GM21619 (cell line): ENCODE data around the gene INHBC.
"Not testable (repeated sequence)": the region's sequence is repeated elsewhere in the genome, so short reads cannot be mapped to it uniquely, and the experiment has no call there.

Experiments
- ATAC-seq: cut with Tn5 transposase; IDR thresholded peaks from one replicate; pipeline ENCODE4 v1.9.1; 2021; ENCODE audit not compliant: unreplicated experiment

INHBC gene, protein sequence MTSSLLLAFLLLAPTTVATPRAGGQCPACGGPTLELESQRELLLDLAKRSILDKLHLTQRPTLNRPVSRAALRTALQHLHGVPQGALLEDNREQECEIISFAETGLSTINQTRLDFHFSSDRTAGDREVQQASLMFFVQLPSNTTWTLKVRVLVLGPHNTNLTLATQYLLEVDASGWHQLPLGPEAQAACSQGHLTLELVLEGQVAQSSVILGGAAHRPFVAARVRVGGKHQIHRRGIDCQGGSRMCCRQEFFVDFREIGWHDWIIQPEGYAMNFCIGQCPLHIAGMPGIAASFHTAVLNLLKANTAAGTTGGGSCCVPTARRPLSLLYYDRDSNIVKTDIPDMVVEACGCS

DNA sequence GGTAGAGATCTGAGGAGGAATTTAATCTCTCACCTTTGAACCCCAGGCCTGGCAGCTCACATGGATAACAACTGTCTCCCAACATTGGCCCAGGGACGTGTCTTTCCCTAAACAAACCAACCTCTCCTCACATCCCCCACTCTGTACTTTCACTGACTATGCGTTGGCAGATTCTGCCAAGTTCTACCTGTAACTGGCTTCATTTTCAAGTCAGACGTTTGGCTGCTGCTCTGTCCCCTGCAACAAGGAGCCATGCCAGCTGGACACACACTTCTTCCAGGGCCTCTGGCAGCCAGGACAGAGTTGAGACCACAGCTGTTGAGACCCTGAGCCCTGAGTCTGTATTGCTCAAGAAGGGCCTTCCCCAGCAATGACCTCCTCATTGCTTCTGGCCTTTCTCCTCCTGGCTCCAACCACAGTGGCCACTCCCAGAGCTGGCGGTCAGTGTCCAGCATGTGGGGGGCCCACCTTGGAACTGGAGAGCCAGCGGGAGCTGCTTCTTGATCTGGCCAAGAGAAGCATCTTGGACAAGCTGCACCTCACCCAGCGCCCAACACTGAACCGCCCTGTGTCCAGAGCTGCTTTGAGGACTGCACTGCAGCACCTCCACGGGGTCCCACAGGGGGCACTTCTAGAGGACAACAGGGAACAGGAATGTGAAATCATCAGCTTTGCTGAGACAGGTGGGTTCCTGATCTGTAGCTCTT lies at the start of gene INHBC:
TSS of gene INHBC (plus strand) at position 268 of the 707 bp plus-strand sequence. CDS start at position 371, 103 bp downstream.
- ATAC-seq = no peak

DNA sequence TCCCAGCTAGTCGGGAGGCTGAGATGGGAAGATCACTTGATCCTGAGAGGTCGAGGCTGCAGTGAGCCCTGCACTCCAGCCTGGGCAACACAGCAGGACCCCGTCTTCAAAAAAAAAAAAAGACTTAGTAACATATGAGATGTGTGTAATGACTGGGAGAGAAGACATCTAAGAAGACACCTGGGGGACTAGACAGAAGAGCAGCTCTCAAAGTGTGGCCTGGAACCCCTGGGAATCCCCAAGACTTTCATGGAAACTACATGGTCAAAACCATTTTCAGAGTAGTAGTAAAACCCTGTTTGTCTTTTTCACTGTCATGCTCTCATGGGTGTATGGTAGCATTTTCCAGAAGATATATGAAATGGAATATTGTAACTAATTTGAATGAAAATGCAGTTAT lies 49.0 kb upstream of the INHBC start:
- ATAC-seq = no peak

DNA sequence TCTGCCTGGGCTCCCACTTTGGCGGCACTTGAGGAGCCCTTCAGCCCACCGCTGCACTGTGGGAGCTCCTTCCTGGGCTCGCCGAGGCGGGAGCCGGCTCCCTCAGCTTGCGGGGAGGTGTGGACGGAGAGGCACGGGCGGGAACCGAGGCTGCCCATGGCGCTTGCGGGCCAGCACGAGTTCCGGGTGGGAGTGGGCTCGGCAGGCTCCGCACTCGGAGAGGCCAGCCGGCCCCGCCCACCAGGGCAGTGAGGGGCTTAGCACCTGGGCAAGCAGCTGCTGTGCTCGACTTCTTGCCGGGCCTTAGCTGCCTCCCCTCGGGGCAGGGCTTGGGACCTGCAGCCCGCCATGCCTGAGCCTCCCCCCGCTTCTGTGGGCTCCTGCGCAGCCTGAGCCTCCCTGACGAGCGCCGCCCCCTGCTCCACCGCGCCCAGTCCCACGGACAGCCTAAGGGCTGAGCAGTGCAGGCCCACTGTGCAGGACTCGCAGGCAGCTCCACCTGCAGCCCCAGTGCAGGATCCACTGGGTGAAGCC lies 48.3 kb upstream of the INHBC start:
- no peak for ATAC-seq

DNA sequence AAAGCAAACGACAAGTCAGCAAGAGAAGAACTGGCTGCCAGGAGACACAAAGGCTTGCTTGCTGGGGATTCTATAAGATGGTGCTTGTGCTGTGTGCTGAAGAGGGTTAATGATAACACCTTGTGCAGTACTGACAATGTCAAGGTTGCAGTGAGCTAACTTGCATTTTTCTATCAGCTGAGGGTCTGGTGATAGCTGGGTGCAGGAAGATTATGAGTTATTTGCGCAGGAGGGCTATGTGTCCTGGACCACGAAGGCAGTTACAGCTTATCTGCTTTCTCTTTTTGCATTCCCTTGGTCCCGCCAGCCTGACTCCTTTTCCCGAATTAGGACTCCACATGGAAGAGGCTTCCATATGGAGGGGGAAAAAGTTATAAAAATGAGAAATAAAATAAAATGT lies 46.2 kb upstream of the INHBC start:
- ATAC-seq = no peak

DNA sequence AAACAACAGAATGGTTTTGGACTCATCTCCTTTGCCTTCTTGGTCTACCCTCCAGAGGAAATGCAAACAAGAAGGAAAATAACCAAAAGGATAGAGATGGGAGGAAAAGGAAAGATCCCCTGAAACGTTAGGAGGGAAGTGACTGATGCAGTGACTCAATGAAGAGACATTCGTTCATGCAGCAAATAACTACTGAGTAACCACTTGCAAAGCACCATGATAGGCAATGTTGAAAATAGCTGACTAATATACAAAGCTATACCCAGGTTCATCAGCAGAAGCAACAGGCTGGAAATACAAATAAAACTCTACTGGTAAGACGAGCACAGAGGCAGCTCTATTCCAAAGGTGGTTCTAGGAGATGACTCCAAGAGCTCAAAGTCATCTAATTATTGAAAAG lies 45.6 kb upstream of the INHBC start:
- ATAC-seq = no peak

DNA sequence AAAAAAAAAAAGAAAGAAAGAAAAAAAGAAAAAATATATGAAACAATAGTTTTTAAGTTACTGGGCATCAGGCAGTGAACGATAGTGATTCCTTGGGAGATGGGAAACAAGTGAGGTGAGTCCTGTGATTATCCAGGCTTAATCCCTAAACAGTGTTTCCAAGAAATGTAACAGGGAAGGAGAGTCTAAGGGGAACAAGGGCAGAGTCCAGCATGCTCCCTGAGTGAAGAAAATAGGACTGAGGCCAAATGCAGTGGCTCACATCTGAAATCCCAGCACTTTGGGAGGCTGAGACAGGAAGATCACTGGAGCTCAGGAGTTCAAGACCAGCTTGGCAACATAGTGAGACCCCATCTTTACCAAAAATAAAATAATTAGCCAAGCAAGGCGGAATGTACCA lies 44.4 kb upstream of the INHBC start:
- ATAC-seq = no peak

DNA sequence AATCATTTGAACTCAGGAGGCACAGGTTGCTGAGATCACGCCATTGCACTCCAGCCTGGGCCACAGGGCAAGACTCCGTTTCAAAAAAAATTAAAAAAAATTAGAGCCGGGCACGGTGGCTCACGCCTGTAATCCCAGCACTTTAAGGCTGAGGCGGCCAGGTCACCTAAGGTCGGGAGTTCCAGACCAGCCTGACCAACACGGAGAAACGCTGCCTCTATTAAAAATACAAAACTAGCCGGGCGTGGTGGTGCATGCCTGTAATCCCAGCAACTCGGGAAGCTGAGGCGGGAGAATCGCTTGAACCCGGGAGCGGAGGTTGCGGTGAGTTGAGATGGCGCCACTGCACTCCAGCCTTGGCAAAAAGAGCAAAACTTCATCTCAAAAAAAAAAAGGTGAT lies 39.5 kb upstream of the INHBC start:
- no peak for ATAC-seq

DNA sequence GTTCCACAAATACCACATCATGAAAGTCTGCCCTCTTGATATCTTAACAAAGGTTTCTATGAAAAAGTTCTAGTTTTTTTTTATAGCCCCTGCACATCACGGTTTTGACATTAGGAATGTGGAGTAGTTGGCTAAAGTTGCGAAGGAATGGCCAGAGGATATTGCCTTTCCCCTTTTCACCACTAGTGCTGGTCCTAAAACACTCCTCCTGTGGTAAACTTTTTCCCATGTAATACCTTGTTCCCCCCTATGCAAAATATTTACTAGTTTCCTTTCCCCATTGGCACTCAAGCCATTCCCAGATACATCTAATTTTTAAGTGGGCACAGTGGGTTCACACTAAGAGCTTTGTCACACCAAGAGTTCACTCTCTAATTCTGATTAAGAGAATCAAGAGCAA lies 37.1 kb upstream of the INHBC start:
- ATAC-seq = no peak

DNA sequence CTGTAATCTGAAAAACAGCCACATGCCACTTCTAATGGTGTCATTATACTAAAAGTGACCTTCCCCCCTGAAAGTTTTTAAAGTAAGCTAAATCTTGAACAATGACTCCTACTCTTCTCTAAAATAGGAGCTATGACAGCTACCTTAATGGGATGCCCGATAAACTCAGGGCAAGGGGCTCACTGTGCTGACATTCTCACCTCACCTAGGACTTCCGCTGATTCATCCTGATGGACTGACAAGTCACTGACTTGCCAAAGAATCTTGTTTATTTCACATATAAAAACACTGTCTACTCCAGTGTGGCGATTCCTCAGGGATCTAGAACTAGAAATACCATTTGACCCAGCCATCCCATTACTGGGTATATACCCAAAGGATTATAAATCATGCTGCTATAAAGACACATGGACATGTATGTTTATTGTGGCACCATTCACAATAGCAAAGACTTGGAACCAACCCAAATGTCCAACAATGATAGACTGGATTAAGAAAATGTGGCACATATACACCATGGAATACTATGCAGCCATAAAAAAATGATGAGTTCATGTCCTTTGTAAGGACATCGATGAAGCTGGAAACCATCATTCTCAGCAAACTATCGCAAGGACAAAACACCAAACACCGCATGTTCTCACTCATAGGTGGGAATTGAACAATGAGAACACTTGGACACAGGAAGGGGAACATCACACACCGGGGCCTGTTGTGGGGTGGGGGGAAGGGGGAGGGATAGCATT lies 34.7 kb upstream of the INHBC start:
- not testable (repeated sequence) for ATAC-seq

DNA sequence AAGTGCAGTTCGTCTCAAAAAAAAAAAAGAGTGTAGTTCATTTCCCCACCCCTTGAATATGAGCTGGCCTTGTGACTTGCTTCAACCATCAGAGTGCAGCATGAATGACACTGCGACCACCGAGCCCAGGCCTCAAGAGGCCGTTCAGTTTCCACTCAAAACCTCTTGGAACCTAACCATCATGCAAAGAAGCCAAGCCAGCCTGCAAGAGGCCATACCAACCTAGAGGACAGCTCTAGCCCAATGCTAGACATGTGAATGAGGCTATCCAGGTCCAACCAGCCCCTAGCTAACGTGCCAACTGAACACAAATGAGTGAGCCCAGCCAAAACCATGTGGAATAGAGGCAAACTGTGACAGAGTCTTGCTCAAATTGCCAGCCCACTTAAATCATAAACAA lies 33.4 kb upstream of the INHBC start:
- no peak for ATAC-seq

DNA sequence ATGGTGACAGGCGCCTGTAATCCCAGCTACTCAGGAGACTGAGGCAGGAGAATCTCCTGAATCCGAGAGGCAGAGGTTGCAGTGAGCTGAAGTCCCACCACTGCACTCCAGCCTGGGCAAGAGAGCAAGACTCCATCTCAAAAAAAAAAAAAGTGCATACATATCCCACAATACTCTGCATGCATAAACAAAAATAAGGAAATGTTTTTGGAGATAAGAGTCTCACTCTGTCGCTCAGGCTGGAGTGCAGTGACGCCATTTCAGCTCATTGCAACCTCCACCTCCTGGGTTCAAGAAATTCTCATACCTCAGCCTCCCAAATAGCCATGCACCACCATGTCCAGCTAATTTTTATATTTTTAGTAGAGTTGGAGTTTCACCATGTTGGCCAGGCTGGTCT lies 32.4 kb upstream of the INHBC start:
- not testable (repeated sequence) for ATAC-seq

DNA sequence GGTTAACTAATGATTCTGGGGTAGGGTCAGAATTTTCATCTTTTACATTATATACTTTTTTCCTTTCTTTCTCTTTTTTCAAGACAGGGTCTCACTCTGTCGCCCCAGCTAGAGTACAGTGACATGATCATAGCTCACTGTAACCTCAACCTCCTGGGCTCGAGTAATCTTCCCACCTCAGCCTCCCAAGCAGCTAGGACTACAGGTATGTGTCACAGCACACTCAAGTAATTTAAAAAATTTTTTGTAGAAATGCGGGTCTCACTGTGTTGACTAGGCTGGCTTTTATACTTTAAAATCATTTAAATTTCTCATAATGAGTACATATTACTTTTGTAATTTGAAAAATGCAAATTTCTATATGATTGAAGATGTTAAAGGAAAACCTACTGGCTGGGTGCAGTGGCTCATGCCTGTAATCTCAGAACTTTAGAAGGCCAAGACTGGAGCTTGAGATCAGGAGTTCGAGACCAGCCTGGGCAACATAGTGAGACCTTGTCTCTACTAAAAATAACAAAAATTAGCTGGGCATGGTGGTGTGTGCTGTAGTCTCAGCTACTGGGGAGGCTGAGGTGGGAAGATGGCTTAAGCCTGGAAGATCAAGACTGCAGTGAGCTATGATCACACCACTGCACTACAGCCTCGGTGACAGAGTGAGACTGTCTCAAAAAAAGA lies 29.5 kb upstream of the INHBC start:
- ATAC-seq = no peak

DNA sequence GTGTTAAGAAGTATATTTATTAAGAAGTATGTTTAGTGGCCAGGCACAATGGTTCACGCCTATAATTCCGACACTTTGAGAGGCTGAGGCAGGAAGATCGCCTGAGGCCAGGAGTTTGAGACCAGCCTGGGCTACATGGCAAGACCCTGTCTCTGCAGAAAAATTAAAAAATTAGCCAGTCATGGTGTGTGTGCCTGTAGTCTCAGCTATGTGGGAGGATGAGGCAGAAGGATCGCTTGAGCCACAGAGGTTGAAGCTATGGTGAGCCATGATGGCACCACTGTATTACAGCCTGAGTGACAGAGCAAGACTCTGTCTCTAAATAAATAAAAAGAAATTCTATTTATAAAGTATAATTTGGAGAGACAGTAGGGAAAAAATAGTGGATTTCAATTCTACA lies 24.1 kb upstream of the INHBC start:
- ATAC-seq = no peak

DNA sequence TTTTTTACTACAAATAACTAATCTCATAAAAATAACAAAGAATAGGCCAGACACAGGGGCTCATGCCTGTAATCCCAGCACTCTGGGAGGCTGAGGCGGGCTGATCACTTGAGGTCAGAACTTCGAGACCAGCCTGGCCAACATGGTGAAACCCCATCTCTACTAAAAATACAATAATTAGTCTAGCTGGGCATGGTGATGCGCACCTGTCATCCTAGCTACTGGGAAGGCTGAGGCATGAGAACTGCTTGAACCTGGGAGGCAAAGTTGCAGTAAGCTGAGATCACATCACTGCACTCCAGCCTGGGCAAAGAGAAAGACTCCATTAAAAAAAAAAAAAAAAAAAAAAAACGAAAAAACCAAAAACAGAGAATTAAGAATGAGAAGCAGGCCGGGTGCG lies 20.4 kb upstream of the INHBC start:
- not testable (repeated sequence) for ATAC-seq

DNA sequence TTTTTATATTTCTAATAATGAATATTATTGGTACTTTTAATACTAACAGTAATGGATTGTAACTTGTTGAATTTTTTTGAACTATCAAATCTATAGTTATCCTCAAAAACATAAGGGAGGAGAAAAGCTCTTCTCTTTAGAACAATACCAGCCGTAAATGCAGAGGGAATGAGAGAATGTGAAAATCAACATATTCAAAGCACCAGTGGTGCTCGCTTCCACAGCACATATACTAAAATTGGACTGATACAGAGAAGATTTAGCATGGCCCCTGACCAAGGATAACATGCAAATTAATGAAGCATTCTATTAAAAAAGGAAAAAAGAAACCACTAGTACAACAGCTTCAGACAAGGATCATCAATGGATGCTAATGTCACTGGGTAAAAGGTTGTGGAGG lies 19.5 kb upstream of the INHBC start:
- no peak for ATAC-seq

DNA sequence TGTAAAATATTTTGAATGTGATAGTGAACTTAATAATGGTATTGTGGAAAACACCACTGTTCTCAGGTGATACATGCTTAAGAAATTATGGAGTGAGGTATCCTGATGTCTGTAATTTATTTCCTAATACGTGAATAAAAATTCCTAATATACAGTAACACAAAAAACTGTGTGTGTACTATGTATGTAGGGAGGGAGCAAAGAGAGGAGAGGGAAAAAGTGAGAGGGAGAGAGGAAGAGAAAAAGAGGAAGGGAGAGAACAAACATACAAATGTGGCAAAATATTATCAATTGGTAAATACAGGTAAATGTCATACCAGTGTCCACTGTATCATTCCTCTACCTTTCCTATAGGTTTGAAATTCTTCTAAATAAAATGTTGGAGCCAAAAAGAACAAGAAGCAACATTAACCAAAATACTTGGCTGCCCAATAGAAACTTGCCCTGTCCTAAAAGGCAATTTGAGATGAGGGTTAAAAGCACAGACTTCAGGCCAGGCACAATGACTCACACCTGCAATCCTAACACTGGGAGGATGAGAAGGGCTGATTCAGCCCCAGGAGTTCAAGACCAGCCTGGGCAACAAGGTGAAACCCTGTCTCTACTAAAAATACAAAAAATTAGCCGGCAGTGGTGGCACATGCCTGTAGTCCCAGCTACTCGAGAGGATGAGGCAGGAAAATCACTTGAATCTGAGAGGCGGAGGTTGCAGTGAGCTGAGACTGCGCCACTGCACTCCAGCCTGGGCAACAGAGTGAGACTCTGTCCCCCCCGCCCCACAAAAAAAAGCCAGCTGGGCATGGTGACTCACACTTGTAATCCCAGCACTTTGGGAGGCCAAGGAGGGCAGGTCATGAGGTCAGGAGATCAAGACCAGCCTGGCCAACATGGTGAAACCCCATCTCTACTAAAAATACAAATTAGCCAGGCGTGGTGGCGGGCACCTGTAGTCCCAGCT lies 18.3 kb upstream of the INHBC start:
- no peak for ATAC-seq

DNA sequence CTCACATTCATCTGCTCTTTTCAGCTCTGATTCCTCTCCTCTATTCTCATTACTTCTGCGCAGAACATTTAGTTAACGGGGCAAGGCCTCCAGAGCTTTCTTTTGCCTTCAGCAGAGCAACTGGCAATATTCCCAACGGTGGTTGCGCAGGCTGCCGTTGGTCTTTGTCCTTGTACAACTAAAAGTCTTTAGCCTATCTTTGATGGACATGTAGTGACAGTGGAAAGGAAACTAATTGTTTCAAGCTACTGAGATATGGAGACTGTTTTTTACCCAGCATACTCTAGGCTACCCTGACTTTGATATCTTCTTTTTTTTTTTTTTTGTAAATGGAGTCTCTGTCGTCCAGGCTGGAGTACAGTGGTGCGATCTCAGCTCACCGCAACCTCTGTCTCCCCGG lies 16.3 kb upstream of the INHBC start:
- no peak for ATAC-seq

DNA sequence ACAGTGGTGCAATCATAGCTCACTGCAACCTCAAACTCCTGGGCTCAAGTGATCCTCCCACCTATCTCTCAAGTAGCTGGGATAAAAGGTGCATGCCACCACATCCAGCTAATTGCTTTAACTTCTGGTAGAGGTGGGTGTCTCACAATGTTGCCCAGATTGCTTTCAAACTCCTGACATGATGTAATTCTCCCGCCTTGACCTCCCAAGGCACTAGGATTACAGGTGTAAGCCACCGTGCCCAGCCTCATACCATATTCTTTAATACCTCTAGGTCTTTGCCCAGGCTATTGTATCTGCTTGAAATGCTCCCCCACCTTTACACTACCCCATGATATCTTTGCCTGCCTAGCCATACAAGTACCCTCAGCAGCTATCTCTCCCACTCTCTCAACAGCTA lies 15.1 kb upstream of the INHBC start:
- ATAC-seq = no peak

DNA sequence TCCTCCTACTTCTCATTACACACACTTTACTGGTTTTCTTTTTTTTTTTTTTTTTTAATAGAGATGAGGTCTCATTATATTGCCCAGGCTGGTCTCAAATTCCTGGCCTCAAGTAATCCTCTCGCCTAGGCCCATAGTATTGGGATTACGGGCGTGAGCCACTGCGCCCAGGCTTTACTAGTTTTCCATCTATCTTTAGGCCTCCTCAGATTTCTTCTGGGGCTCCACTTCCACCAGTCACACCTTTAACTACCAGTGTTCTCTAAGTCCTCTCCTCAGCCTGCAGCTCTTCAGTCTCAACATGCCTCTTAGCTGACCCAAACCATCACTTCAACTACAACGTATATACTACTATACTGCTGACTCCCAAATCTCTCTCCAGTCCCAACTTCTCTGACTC lies 14.1 kb upstream of the INHBC start:
- ATAC-seq = no peak

DNA sequence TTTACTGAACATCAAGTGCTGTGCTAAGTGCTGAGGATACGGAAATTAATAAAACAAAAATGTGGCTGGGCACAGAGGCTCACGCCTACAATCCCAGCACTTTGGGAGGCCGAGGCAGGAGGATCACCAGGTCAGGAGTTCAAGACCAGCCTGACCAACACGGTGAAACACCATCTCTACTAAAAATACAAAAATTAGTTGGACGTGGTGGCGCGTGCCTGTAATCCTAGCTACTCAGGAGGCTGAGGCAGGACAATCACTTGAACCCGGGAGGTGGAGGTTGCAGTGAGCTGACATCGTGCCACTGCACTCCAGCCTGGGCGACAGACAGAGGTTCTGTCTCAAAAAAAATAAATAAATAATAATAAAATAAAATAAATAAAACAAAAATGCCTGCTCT lies 7.6 kb upstream of the INHBC start:
- ATAC-seq = not testable (repeated sequence)
